Peyer's patch (tissue), 4 donors: ENCODE results near the gene KRI1.

Source experiments
- POLR2A ChIP-seq, 2 donors: fragments of 450-650 bp; IDR thresholded peaks; one replicate each; pipeline ENCODE4 v1.5.1; 2017; ENCODE audit warnings: antibody characterized with exemption in 2 of 2, mild to moderate bottlenecking in 2 of 2, moderate library complexity in 2 of 2
- TF ChIP-seq, protein P1 (sequence below), 6 experiments: fragments of 450-650 bp in 4 of 6; fragments of 200-600 bp in 2 of 6; sonication (generic) in 1 of 6; IDR thresholded peaks; one replicate each; pipeline ENCODE4 v1.5.1; 2017 to 2019; ENCODE audit warnings: antibody characterized with exemption in 6 of 6, mild to moderate bottlenecking in 3 of 6, moderate library complexity in 1 of 6

DNA sequence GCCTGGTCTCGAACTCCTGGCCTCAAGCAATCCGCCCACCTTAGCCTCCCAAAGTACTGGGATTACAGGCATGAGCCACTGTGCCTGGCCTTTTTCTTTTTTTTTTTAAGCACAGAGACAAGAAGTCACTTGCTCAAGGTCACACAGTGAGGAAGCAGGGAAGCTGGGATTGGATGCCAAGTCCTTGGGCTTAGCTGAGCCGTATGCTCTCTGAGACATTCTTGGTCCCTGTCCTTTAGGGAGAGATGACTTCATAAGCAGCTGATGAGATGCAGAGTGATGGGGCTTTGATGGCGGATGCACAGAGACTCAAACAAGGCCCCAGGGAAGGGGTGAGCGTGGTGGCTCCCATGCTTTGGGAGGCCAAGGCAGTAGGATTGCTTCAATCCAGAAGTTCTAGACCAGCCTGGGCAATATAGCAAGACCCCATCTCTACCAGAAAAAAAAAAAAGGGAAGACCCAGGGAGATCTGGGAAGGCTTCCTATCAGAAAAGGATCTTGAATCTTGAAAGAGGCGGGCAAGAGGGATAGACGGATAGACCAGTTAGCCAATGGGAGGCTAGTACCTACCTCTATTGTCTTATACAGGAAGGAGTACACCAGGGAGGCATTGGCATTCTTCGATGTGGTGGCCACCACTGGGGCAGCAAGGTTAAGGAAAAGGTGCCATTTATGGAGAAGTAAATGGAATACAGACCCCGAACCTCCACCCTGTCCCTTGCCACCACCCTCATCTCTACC is 17.4 kb upstream of the KRI1 start:
- TF ChIP-seq, protein P1, sequence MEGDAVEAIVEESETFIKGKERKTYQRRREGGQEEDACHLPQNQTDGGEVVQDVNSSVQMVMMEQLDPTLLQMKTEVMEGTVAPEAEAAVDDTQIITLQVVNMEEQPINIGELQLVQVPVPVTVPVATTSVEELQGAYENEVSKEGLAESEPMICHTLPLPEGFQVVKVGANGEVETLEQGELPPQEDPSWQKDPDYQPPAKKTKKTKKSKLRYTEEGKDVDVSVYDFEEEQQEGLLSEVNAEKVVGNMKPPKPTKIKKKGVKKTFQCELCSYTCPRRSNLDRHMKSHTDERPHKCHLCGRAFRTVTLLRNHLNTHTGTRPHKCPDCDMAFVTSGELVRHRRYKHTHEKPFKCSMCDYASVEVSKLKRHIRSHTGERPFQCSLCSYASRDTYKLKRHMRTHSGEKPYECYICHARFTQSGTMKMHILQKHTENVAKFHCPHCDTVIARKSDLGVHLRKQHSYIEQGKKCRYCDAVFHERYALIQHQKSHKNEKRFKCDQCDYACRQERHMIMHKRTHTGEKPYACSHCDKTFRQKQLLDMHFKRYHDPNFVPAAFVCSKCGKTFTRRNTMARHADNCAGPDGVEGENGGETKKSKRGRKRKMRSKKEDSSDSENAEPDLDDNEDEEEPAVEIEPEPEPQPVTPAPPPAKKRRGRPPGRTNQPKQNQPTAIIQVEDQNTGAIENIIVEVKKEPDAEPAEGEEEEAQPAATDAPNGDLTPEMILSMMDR (IDR thresholded peaks at IDR 0.05), result no peak
- TF ChIP-seq POLR2A (IDR thresholded peaks at IDR 0.05), result no peak
